ENCODE measurements around the gene ZNF268.

DNA sequence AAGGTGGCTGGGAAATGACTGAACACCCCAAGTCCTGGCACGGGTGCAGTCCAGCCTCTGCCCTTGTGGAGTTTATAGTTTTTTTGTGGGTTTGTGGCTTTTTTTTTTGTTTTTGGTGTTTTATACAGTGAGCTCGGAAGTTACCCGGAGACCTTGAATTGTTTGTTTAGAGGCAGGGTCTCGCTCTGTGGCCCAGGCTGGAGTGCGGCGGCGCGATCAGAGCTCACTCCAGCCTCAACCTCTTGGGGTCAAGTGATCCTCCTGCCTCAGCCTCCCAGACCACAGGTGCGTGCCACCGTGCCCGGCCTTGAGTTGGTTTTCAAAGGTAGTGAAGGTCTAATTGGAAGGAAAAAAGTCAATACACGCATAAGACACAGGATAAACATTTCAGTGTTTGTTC lies 55.3 kb downstream of the ZNF268 start:
- TF ChIP-seq, protein P1, sequence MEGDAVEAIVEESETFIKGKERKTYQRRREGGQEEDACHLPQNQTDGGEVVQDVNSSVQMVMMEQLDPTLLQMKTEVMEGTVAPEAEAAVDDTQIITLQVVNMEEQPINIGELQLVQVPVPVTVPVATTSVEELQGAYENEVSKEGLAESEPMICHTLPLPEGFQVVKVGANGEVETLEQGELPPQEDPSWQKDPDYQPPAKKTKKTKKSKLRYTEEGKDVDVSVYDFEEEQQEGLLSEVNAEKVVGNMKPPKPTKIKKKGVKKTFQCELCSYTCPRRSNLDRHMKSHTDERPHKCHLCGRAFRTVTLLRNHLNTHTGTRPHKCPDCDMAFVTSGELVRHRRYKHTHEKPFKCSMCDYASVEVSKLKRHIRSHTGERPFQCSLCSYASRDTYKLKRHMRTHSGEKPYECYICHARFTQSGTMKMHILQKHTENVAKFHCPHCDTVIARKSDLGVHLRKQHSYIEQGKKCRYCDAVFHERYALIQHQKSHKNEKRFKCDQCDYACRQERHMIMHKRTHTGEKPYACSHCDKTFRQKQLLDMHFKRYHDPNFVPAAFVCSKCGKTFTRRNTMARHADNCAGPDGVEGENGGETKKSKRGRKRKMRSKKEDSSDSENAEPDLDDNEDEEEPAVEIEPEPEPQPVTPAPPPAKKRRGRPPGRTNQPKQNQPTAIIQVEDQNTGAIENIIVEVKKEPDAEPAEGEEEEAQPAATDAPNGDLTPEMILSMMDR (IDR thresholded peaks at IDR 0.05; ENCODE audit: low read depth, low read length): no peak
- no peak for TF ChIP-seq EZH2phosphoT487 (IDR thresholded peaks at IDR 0.05; ENCODE audit: low read depth)
